OCI-LY1 (cell line): ENCODE data around the gene PDHX.

Experiments
- EZH2 ChIP-seq: fragments of 200-600 bp; sonication (generic), shearing (Covaris generic); IDR thresholded peaks from 2 replicates; pipeline ENCODE4 v1.8.0; 2017; ENCODE audit warnings: borderline replicate concordance, mixed run types, mild to moderate bottlenecking, antibody characterized with exemption, low read length, moderate library complexity, mixed read lengths
- TF ChIP-seq, protein P1 (sequence below): fragments of 200-600 bp; sonication (generic), shearing (Covaris generic); IDR thresholded peaks from 2 replicates; pipeline ENCODE4 v1.5.1; 2017; ENCODE audit warnings: mild to moderate bottlenecking, antibody characterized with exemption, low read length, moderate library complexity, mixed read lengths

- TF ChIP-seq, protein P1, sequence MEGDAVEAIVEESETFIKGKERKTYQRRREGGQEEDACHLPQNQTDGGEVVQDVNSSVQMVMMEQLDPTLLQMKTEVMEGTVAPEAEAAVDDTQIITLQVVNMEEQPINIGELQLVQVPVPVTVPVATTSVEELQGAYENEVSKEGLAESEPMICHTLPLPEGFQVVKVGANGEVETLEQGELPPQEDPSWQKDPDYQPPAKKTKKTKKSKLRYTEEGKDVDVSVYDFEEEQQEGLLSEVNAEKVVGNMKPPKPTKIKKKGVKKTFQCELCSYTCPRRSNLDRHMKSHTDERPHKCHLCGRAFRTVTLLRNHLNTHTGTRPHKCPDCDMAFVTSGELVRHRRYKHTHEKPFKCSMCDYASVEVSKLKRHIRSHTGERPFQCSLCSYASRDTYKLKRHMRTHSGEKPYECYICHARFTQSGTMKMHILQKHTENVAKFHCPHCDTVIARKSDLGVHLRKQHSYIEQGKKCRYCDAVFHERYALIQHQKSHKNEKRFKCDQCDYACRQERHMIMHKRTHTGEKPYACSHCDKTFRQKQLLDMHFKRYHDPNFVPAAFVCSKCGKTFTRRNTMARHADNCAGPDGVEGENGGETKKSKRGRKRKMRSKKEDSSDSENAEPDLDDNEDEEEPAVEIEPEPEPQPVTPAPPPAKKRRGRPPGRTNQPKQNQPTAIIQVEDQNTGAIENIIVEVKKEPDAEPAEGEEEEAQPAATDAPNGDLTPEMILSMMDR: no peak
- TF ChIP-seq EZH2: no peak
Measured at GRCh38 chr11:34921156-34921555, 4.7 kb downstream of the PDHX start.
